Peyer's patch (tissue), 4 donors: ENCODE data around the gene GPX5.

ENCODE experiments used
- POLR2A ChIP-seq, 2 donors: fragments of 450-650 bp; IDR thresholded peaks; one replicate each; pipeline ENCODE4 v1.5.1; 2017; ENCODE audit warnings: antibody characterized with exemption in 2 of 2, mild to moderate bottlenecking in 2 of 2, moderate library complexity in 2 of 2
- TF ChIP-seq, protein P1 (sequence below), 6 experiments: fragments of 450-650 bp in 4 of 6; fragments of 200-600 bp in 2 of 6; sonication (generic) in 1 of 6; IDR thresholded peaks; one replicate each; pipeline ENCODE4 v1.5.1; 2017 to 2019; ENCODE audit warnings: antibody characterized with exemption in 6 of 6, mild to moderate bottlenecking in 3 of 6, moderate library complexity in 1 of 6

DNA sequence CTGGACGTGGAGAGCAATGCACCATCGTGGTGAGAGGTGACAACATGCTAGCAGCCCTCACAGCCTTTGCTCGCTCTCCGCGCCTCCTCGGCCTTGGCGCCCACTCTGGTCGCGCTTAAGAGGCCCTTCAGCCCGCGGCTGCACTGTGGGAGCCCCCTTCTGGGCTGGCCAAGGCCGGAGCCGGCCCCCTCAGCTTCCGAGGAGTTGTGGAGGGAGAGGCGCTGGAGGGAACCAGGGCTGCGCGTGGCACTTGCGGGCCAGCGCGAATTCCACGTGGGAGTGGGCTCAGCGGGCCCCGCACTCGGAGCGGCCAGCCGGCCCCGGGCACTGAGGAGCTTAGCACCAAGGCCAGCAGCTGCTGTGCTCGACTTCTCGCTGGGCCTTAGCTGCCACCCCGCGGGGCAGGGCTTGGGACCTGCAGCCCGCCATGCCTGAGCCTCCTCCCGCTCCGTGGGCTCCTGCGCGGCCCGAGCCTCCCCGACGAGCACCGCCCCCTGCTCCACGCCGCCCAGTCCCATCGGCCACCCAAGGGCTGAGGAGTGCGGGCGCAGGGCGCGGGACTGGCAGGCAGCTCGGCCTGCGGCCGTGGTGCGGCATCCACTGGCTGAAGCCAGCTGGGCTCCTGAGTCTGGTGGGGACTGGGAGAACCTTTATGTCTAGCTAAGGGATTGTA lies 13.9 kb upstream of the GPX5 start:
- TF ChIP-seq, protein P1, sequence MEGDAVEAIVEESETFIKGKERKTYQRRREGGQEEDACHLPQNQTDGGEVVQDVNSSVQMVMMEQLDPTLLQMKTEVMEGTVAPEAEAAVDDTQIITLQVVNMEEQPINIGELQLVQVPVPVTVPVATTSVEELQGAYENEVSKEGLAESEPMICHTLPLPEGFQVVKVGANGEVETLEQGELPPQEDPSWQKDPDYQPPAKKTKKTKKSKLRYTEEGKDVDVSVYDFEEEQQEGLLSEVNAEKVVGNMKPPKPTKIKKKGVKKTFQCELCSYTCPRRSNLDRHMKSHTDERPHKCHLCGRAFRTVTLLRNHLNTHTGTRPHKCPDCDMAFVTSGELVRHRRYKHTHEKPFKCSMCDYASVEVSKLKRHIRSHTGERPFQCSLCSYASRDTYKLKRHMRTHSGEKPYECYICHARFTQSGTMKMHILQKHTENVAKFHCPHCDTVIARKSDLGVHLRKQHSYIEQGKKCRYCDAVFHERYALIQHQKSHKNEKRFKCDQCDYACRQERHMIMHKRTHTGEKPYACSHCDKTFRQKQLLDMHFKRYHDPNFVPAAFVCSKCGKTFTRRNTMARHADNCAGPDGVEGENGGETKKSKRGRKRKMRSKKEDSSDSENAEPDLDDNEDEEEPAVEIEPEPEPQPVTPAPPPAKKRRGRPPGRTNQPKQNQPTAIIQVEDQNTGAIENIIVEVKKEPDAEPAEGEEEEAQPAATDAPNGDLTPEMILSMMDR (IDR thresholded peaks at IDR 0.05), result no peak
- TF ChIP-seq POLR2A (IDR thresholded peaks at IDR 0.05), result no peak
